Stimulated activated CD8-positive, alpha-beta memory T cell treated with anti-CD3 and anti-CD28 coated beads, Interleukin-12 subunit alpha, Interleukin-12 subunit beta, amount 100 ng/mL, for 24 hours (primary cell): ENCODE results near the gene NOD1.
"Not testable (repeated sequence)": the region's sequence is repeated elsewhere in the genome, so short reads cannot be mapped to it uniquely, and the experiment has no call there.

ENCODE experiments used
- DNase-seq: peaks from one replicate; pipeline ENCODE4 v3.0.0-alpha.2; 2020; ENCODE audit errors: extremely low read depth

NOD1 gene

GRCh38 chr7:30412782-30413504 lies 65.6 kb downstream of the NOD1 start:
- no peak for DNase-seq

- no peak for DNase-seq
These were observed 66.7 kb downstream of the NOD1 start for GRCh38 chr7:30411897-30412296.

GRCh38 chr7:30411173-30411572 lies 67.4 kb downstream of the NOD1 start:
- no peak for DNase-seq

- DNase-seq, result no peak
These were observed 71.7 kb downstream of the NOD1 start for GRCh38 chr7:30406664-30407425.

- DNase-seq, result no peak
These were observed 73.4 kb downstream of the NOD1 start for GRCh38 chr7:30405179-30405578.

GRCh38 chr7:30403477-30403876 lies 75.1 kb downstream of the NOD1 start:
- DNase-seq, result no peak

GRCh38 chr7:30396389-30396788 lies 82.2 kb downstream of the NOD1 start:
- DNase-seq, result no peak

GRCh38 chr7:30395676-30396075 lies 82.9 kb downstream of the NOD1 start:
- DNase-seq, result no peak

GRCh38 chr7:30391806-30392205 lies 86.8 kb downstream of the NOD1 start:
- DNase-seq, result no peak

GRCh38 chr7:30390736-30391636 lies 87.6 kb downstream of the NOD1 start:
- no peak for DNase-seq

GRCh38 chr7:30389791-30390190 lies 88.8 kb downstream of the NOD1 start:
- DNase-seq, result no peak

GRCh38 chr7:30382607-30383006 lies 96.0 kb downstream of the NOD1 start:
- DNase-seq, result no peak

GRCh38 chr7:30380824-30381223 lies 97.8 kb downstream of the NOD1 start:
- DNase-seq, result not testable (repeated sequence)

- no peak for DNase-seq
These were observed 98.3 kb downstream of the NOD1 start for GRCh38 chr7:30380294-30380693.

GRCh38 chr7:30379741-30380140 lies 98.8 kb downstream of the NOD1 start:
- DNase-seq, result no peak

GRCh38 chr7:30379131-30379530 lies 99.5 kb downstream of the NOD1 start:
- DNase-seq, result no peak

GRCh38 chr7:30378275-30378674 lies 100.3 kb downstream of the NOD1 start:
- DNase-seq, result no peak
